HL-60 (cell line): Measurements from ENCODE around the gene ITFG1.

ENCODE experiments used
- GABPA ChIP-seq: IDR thresholded peaks from 2 replicates; pipeline ENCODE4 v1.6.1; 2012; ENCODE audit warnings: low read depth
- POLR2AphosphoS5 ChIP-seq: IDR thresholded peaks from 2 replicates; pipeline ENCODE4 v1.6.1; 2012; ENCODE audit warnings: low read depth
- TF ChIP-seq, protein P1 (sequence below): IDR thresholded peaks from one replicate; pipeline ENCODE4 v1.5.1; 2011; ENCODE audit warnings: low read length, control low read depth, inconsistent platforms; ENCODE audit not compliant: insufficient read depth
- TF ChIP-seq, protein P2 (sequence below): IDR thresholded peaks from 2 replicates; pipeline ENCODE4 v1.6.1; 2012; ENCODE audit warnings: low read depth; ENCODE audit not compliant: insufficient replicate concordance

DNA sequence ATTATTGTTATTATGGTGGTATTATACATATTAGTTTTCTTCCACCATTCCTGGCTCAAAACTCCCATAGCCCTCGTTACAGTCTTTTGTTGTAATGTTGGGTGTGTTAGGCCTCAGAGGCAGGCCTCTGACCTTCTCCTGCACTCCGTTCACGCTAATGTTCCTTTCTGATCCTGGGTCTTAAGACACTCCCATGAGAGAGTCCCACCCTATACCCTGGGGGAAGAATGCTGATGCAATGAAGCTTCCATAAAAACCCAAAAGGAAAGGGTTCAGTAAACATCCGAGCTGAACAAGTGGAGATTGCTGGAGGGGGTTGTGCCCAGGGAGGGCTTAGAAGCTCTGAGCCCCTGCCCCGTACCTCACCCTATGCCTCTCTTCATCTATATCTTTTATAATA is 175.9 kb downstream of the ITFG1 start:
- TF ChIP-seq, protein P1, sequence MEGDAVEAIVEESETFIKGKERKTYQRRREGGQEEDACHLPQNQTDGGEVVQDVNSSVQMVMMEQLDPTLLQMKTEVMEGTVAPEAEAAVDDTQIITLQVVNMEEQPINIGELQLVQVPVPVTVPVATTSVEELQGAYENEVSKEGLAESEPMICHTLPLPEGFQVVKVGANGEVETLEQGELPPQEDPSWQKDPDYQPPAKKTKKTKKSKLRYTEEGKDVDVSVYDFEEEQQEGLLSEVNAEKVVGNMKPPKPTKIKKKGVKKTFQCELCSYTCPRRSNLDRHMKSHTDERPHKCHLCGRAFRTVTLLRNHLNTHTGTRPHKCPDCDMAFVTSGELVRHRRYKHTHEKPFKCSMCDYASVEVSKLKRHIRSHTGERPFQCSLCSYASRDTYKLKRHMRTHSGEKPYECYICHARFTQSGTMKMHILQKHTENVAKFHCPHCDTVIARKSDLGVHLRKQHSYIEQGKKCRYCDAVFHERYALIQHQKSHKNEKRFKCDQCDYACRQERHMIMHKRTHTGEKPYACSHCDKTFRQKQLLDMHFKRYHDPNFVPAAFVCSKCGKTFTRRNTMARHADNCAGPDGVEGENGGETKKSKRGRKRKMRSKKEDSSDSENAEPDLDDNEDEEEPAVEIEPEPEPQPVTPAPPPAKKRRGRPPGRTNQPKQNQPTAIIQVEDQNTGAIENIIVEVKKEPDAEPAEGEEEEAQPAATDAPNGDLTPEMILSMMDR, result no peak
- TF ChIP-seq POLR2AphosphoS5 (no peak), GABPA (no peak)
- TF ChIP-seq, protein P2, sequence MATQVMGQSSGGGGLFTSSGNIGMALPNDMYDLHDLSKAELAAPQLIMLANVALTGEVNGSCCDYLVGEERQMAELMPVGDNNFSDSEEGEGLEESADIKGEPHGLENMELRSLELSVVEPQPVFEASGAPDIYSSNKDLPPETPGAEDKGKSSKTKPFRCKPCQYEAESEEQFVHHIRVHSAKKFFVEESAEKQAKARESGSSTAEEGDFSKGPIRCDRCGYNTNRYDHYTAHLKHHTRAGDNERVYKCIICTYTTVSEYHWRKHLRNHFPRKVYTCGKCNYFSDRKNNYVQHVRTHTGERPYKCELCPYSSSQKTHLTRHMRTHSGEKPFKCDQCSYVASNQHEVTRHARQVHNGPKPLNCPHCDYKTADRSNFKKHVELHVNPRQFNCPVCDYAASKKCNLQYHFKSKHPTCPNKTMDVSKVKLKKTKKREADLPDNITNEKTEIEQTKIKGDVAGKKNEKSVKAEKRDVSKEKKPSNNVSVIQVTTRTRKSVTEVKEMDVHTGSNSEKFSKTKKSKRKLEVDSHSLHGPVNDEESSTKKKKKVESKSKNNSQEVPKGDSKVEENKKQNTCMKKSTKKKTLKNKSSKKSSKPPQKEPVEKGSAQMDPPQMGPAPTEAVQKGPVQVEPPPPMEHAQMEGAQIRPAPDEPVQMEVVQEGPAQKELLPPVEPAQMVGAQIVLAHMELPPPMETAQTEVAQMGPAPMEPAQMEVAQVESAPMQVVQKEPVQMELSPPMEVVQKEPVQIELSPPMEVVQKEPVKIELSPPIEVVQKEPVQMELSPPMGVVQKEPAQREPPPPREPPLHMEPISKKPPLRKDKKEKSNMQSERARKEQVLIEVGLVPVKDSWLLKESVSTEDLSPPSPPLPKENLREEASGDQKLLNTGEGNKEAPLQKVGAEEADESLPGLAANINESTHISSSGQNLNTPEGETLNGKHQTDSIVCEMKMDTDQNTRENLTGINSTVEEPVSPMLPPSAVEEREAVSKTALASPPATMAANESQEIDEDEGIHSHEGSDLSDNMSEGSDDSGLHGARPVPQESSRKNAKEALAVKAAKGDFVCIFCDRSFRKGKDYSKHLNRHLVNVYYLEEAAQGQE, result no peak
